IMR-90 (cell line): ENCODE measurements around the gene COX8C.

Experiments used
- BHLHE40 ChIP-seq: fragments of 150-350 bp; IDR thresholded peaks from 2 replicates; pipeline ENCODE4 v1.6.1; 2016; ENCODE audit warnings: mild to moderate bottlenecking, low read depth, low read length
- CTCF ChIP-seq: conservative IDR thresholded peaks from 2 replicates; pipeline ENCODE4 v1.5.1; 2012; ENCODE audit warnings: mild to moderate bottlenecking, low read depth, low read length, improper control_type of control experiment
- FOS ChIP-seq: fragments of 150-350 bp; IDR thresholded peaks from 2 replicates; pipeline ENCODE4 v1.6.1; 2016; ENCODE audit warnings: low read depth, low read length
- MAFK ChIP-seq: IDR thresholded peaks from 2 replicates; pipeline ENCODE4 v1.6.1; 2012; ENCODE audit warnings: low read depth, low read length, improper control_type of control experiment
- MAZ ChIP-seq: IDR thresholded peaks from 2 replicates; pipeline ENCODE4 v1.6.1; 2012; ENCODE audit warnings: low read depth, mild to moderate bottlenecking, low read length, improper control_type of control experiment, moderate library complexity, borderline replicate concordance
- MXI1 ChIP-seq: IDR thresholded peaks from 2 replicates; pipeline ENCODE4 v1.6.1; 2012; ENCODE audit warnings: low read depth, mild to moderate bottlenecking, low read length, moderate library complexity, borderline replicate concordance
- POLR2A ChIP-seq: IDR thresholded peaks from 2 replicates; pipeline ENCODE4 v1.6.1; 2012; ENCODE audit warnings: mild to moderate bottlenecking, low read depth, low read length
- RAD21 ChIP-seq: IDR thresholded peaks from 2 replicates; pipeline ENCODE4 v1.6.1; 2012; ENCODE audit warnings: low read length, improper control_type of control experiment
- RCOR1 ChIP-seq: IDR thresholded peaks from 2 replicates; pipeline ENCODE4 v1.6.1; 2012; ENCODE audit warnings: mild to moderate bottlenecking, low read length, improper control_type of control experiment; ENCODE audit not compliant: insufficient replicate concordance
- SMC3 ChIP-seq: fragments of 150-350 bp; IDR thresholded peaks from 2 replicates; pipeline ENCODE4 v1.6.1; 2016; ENCODE audit warnings: low read depth, mild to moderate bottlenecking, antibody characterized with exemption, low read length, moderate library complexity
- USF2 ChIP-seq: fragments of 150-350 bp; IDR thresholded peaks from 2 replicates; pipeline ENCODE4 v1.6.1; 2017; ENCODE audit warnings: mild to moderate bottlenecking, antibody characterized with exemption, low read length, low read depth
- TF ChIP-seq, protein P1 (sequence below): fragments of 150-350 bp; IDR thresholded peaks from 2 replicates; pipeline ENCODE4 v1.6.1; 2016; ENCODE audit warnings: low read depth, mild to moderate bottlenecking, low read length, moderate library complexity, borderline replicate concordance

DNA sequence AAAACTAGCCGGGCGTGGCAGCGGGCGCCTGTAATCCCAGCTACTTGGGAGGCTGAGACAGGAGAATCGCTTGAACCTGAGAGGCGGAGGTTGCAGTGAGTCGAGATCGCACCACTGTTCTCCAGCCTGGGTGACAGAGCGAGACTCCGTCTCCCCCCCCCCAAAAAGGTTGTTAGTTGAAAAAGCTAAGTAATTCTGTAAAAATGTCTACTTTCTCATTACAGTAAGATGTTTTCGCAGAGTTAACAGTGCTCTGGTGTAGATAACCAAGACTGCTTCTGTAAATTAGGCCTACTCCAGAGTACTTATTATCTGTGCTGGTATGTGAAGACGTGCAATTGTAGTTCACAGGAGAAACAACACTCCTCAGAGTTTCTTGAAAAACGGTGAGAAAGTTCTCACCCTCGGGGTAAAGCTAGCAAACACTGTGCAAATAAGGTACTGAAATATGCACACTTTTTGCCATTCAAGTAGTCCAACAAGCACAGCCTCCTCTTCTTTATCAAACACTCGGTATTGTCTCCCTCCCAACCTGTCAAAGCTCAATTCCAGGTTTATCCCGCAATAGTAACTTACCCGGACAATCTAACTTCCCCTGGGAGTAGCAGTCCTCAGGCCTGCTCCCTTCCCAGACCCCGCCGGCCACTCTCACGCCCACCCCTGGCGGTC lies 15.1 kb upstream of the COX8C start:
- no peak for TF ChIP-seq MAFK
- TF ChIP-seq RCOR1: no peak
- no peak for TF ChIP-seq CTCF
- no peak for TF ChIP-seq POLR2A
- no peak for TF ChIP-seq RAD21
- no peak for TF ChIP-seq SMC3
- TF ChIP-seq, protein P1, sequence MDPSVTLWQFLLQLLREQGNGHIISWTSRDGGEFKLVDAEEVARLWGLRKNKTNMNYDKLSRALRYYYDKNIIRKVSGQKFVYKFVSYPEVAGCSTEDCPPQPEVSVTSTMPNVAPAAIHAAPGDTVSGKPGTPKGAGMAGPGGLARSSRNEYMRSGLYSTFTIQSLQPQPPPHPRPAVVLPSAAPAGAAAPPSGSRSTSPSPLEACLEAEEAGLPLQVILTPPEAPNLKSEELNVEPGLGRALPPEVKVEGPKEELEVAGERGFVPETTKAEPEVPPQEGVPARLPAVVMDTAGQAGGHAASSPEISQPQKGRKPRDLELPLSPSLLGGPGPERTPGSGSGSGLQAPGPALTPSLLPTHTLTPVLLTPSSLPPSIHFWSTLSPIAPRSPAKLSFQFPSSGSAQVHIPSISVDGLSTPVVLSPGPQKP: no peak
- no peak for TF ChIP-seq MXI1
- no peak for TF ChIP-seq USF2
- no peak for TF ChIP-seq FOS
- TF ChIP-seq MAZ: no peak
- no peak for TF ChIP-seq BHLHE40
